ENCODE results near the gene SEMA3E. TPM values are rescaled to one million over a fixed set of nuclear protein-coding genes. Genes with fewer than 3 reads are reported as not detected.

SEMA3E gene
- total RNA-seq, 1 experiment from 2014 or later, result 2.5 TPM

DNA sequence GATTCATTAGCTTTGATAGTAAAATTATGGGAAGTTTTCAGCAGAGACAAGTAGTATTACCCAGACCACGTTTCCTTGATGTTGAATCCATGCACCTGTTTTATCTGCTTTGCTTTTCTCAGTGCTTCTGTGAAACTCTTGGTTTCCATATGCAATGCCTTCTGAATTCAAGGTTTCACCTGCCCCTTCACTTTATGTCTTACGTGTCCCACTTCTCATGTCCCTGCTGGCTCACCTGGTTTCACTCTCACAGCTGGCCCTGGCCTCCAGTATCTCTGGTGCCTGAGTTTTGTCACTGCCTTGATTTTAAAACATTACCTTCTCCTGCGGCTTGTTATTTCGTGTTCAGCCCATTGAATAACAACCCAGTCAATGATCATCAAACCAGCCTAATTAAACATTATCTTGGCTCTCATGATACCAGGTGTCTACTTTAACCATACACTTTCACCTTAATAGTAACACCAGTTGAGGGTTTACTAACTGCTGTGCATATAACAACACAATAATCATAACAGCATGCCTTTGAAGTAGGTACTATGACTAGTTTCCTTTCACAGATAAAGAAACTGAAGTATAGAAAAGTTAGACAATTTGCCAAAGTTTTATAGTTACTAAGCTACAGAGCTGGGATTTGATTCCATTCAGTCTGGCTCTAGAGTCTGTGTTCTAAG lies 310.5 kb downstream of the SEMA3E start:
- Mint-ChIP-seq H3K36me3 (no peaks in the 10 kb centered on the region), H3K4me3 (no peak overlapping the region), H3K9me3 (peaks cover 9% of the 10 kb centered on the region), H3K27ac (no peak overlapping the region), H3K4me1 (0 out of 2 replicates have a peak, but pooled peaks cover 4% of the 10 kb centered on the region), H3K27me3 (ENCODE audit: low read depth) (no peaks in the 10 kb centered on the region)
- DNase-seq (ENCODE audit: low spot score), result no peak
- ATAC-seq, result no peak
- POLR2A ChIA-PET, result no interaction called here
- TF ChIP-seq CREB1 (CRISPR knock-in tag; IDR thresholded peaks at IDR 0.05) (no peak), IRF2 (CRISPR knock-in tag; IDR thresholded peaks at IDR 0.05; ENCODE audit: borderline replicate concordance, low read depth) (no peak), TP53 (CRISPR knock-in tag; IDR thresholded peaks at IDR 0.05) (no peak), RELA (CRISPR knock-in tag; IDR thresholded peaks at IDR 0.05; ENCODE audit: borderline replicate concordance) (no peak), ZSCAN18 (CRISPR knock-in tag; IDR thresholded peaks at IDR 0.05) (no peak), CDX4 (CRISPR knock-in tag; IDR thresholded peaks at IDR 0.05; ENCODE audit: borderline replicate concordance) (no peak), ELF4 (CRISPR knock-in tag; IDR thresholded peaks at IDR 0.05; ENCODE audit: low read depth) (no peak), SMAD4 (CRISPR knock-in tag; IDR thresholded peaks at IDR 0.05) (no peak), IRF1 (CRISPR knock-in tag; IDR thresholded peaks at IDR 0.05) (no peak), PRRX2 (CRISPR knock-in tag; IDR thresholded peaks at IDR 0.05) (no peak), ZNF263 (CRISPR knock-in tag; IDR thresholded peaks at IDR 0.05; ENCODE audit: low read depth) (no peak), TEAD4 (CRISPR knock-in tag; IDR thresholded peaks at IDR 0.05) (no peak), FOXJ3 (CRISPR knock-in tag; IDR thresholded peaks at IDR 0.05; ENCODE audit: borderline replicate concordance) (no peak), NR1H2 (CRISPR knock-in tag; IDR thresholded peaks at IDR 0.05) (no peak), GRHL2 (CRISPR knock-in tag; IDR thresholded peaks at IDR 0.05; ENCODE audit: insufficient replicate concordance, severe bottlenecking) (no peak), SP1 (CRISPR knock-in tag; conservative IDR thresholded peaks at IDR 0.05) (no peak)
- TF ChIP-seq, protein P1, sequence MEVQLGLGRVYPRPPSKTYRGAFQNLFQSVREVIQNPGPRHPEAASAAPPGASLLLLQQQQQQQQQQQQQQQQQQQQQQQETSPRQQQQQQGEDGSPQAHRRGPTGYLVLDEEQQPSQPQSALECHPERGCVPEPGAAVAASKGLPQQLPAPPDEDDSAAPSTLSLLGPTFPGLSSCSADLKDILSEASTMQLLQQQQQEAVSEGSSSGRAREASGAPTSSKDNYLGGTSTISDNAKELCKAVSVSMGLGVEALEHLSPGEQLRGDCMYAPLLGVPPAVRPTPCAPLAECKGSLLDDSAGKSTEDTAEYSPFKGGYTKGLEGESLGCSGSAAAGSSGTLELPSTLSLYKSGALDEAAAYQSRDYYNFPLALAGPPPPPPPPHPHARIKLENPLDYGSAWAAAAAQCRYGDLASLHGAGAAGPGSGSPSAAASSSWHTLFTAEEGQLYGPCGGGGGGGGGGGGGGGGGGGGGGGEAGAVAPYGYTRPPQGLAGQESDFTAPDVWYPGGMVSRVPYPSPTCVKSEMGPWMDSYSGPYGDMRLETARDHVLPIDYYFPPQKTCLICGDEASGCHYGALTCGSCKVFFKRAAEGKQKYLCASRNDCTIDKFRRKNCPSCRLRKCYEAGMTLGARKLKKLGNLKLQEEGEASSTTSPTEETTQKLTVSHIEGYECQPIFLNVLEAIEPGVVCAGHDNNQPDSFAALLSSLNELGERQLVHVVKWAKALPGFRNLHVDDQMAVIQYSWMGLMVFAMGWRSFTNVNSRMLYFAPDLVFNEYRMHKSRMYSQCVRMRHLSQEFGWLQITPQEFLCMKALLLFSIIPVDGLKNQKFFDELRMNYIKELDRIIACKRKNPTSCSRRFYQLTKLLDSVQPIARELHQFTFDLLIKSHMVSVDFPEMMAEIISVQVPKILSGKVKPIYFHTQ (CRISPR knock-in tag; IDR thresholded peaks at IDR 0.05), result no peak
- TF ChIP-seq, protein P2, sequence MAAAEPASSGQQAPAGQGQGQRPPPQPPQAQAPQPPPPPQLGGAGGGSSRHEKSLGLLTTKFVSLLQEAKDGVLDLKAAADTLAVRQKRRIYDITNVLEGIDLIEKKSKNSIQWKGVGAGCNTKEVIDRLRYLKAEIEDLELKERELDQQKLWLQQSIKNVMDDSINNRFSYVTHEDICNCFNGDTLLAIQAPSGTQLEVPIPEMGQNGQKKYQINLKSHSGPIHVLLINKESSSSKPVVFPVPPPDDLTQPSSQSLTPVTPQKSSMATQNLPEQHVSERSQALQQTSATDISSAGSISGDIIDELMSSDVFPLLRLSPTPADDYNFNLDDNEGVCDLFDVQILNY (CRISPR knock-in tag; IDR thresholded peaks at IDR 0.05), result no peak
- TF ChIP-seq, protein P3, sequence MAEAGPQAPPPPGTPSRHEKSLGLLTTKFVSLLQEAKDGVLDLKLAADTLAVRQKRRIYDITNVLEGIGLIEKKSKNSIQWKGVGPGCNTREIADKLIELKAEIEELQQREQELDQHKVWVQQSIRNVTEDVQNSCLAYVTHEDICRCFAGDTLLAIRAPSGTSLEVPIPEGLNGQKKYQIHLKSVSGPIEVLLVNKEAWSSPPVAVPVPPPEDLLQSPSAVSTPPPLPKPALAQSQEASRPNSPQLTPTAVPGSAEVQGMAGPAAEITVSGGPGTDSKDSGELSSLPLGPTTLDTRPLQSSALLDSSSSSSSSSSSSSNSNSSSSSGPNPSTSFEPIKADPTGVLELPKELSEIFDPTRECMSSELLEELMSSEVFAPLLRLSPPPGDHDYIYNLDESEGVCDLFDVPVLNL (CRISPR knock-in tag; IDR thresholded peaks at IDR 0.05; ENCODE audit: borderline replicate concordance, low read depth), result no peak
- TF ChIP-seq, protein P4, sequence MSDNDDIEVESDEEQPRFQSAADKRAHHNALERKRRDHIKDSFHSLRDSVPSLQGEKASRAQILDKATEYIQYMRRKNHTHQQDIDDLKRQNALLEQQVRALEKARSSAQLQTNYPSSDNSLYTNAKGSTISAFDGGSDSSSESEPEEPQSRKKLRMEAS (CRISPR knock-in tag; IDR thresholded peaks at IDR 0.05), result no peak
- CTCF ChIA-PET, result no interaction called here
